KBM-7 (cell line): ENCODE measurements around the gene C5orf58.
A peak's percentile ranks its signal among the peaks of the same experiment; 100 is the strongest.
"Not testable (repeated sequence)": the region's sequence is repeated elsewhere in the genome, so short reads cannot be mapped to it uniquely, and the experiment has no call there.

Source experiments
- DNase-seq: peaks from one replicate; pipeline ENCODE4 v3.0.0-alpha.2; 2015
- in situ Hi-C: fragments of 300-500 bp; cut with MboI; formaldehyde crosslinking; loops from 2 replicates; pipeline ENCODE4 v1.14.3; 2020; ENCODE audit warnings: low sequenced_read_pairs, low pct_unique_long_range_greater_than_20kb, mixed read lengths

C5orf58 gene

GRCh38 chr5:170219615-170220014 lies 13.2 kb upstream of the C5orf58 start:
- in situ Hi-C loops = loop anchor here (10.0 to 25.0 kb wide), 2 partner anchors 125 to 393 kb away; no protein-coding TSS in a partner anchor
- no peak for DNase-seq

GRCh38 chr5:170220191-170220590 lies 12.6 kb upstream of the C5orf58 start:
- no peak for DNase-seq
- in situ Hi-C loops = loop anchor here (25.0 kb wide), 1 partner anchor 392 kb away; no protein-coding TSS in a partner anchor

- in situ Hi-C loops = loop anchor here (25.0 kb wide), 1 partner anchor 391 kb away; no protein-coding TSS in a partner anchor
Observed at GRCh38 chr5:170221327-170221741, 11.5 kb upstream of the C5orf58 start.

GRCh38 chr5:170223360-170223759 lies 9.4 kb upstream of the C5orf58 start:
- in situ Hi-C loops = loop anchor here (25.0 kb wide), 1 partner anchor 389 kb away; no protein-coding TSS in a partner anchor

More at GRCh38 chr5:170221327-170221741, 11.5 kb upstream of the C5orf58 start:
- peak; percentile 5 for DNase-seq

GRCh38 chr5:170223906-170224305 lies 8.9 kb upstream of the C5orf58 start:
- DNase-seq = no peak
- in situ Hi-C loops = loop anchor here (25.0 kb wide), 1 partner anchor 388 kb away; no protein-coding TSS in a partner anchor

More at GRCh38 chr5:170223360-170223759, 9.4 kb upstream of the C5orf58 start:
- DNase-seq = no peak

- DNase-seq = peak; percentile 70
- in situ Hi-C loops = no loop called here
Observed at GRCh38 chr5:170225326-170226128, 7.3 kb upstream of the C5orf58 start.

GRCh38 chr5:170226129-170226615 lies 6.6 kb upstream of the C5orf58 start:
- in situ Hi-C loops = no loop called here
- DNase-seq = no peak

- no peak for DNase-seq
- in situ Hi-C loops = no loop called here
Observed at GRCh38 chr5:170226661-170227060, 6.1 kb upstream of the C5orf58 start.

GRCh38 chr5:170228762-170229435 lies 3.9 kb upstream of the C5orf58 start:
- in situ Hi-C loops = no loop called here

GRCh38 chr5:170233358-170233892 lies 640 bp downstream of the C5orf58 start:
- no peak for DNase-seq
- in situ Hi-C loops = no loop called here

More at GRCh38 chr5:170228762-170229435, 3.9 kb upstream of the C5orf58 start:
- no peak for DNase-seq

- DNase-seq = no peak
- in situ Hi-C loops = no loop called here
Observed at GRCh38 chr5:170235876-170236864, 3.4 kb downstream of the C5orf58 start.

- in situ Hi-C loops = no loop called here
- DNase-seq = no peak
Observed at GRCh38 chr5:170238456-170239196, 5.8 kb downstream of the C5orf58 start.

GRCh38 chr5:170245436-170245835 lies 12.7 kb downstream of the C5orf58 start:
- in situ Hi-C loops, DNase-seq: not testable (repeated sequence)

GRCh38 chr5:170246126-170246870 lies 13.5 kb downstream of the C5orf58 start:
- in situ Hi-C loops = no loop called here
- DNase-seq = no peak

- in situ Hi-C loops = no loop called here
- DNase-seq = no peak
Observed at GRCh38 chr5:170247363-170247762, 14.6 kb downstream of the C5orf58 start.

- in situ Hi-C loops = no loop called here
- DNase-seq = no peak
Observed at GRCh38 chr5:170248172-170248930, 15.6 kb downstream of the C5orf58 start.

GRCh38 chr5:170248931-170249227 lies 16.1 kb downstream of the C5orf58 start:
- DNase-seq, in situ Hi-C loops: not testable (repeated sequence)
